K562 treated with DMSO at 1 percent for 24 hours (cell line): ENCODE measurements around the gene ING3. TPM values are rescaled to one million over a fixed set of nuclear protein-coding genes. Genes with fewer than 3 reads are reported as not detected.

Experiments
- total RNA-seq: library from RNA; unstranded; fragments of 300-600 nt; gene quantifications from 2 replicates; pipeline ENCODE4 v1.2.3, GENCODE V29; 2022; ENCODE audit warnings: low read depth; ENCODE audit not compliant: insufficient read depth

Gene ING3
- 20.5 and 25.3 TPM in 2 replicates for total RNA-seq

GRCh38 chr7:120950539-120951308, at the start of gene ING3:
Gene ING3, plus strand, starts transcription at chr7:120950777. Its CDS starts 120 bp downstream, at chr7:120950897.

DNA sequence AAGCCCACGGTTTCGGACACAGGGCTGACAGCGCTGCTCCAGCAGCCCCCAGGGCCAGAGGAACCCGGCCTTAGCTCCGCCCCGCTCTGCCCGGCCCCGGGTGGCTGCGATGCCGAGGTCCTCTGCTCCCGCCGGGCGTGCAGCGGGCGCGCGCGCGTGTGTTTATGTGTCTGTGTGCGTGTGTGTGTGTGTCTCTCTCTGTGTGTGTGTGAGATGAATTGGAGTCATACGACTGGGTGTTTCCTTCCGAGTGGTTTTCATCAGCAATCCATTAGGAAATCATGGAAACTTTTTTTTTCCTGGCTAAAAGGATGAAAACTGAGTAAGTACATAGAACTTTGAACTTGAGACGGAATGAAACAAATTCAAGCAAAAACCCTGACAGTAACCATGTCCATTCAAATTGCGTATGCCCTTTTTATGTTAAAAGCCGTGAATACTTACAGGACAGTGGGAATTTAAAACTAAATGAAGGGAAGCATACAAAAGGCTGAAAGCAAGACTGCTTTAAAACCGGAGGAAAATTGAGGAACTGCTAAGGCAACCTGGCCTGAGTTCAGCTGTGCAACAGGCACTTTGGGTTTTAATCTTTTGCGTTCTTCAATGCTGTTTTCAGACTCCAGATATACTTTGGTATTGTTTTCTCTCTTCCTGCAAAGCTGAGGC, 38.1 kb downstream of the ING3 start, which contains the start of gene CPED1:
Gene CPED1, plus strand, starts transcription at position 121 of the 666 bp plus-strand sequence. CDS start 911 bp downstream, outside the sequence.

Other genes starting within 250 kb of the ING3 start
- 1.3 and 1.5 TPM in 2 replicates for gene TSPAN12, start 92.6 kb upstream of the ING3 start, total RNA-seq
- gene CPED1, start 37.9 kb downstream of the ING3 start, total RNA-seq = 53.2 and 55.5 TPM in 2 replicates